ENCODE measurements around the gene TP53BP2. TPM values are rescaled to one million over a fixed set of nuclear protein-coding genes. Genes with fewer than 3 reads are reported as not detected.
"Not testable (repeated sequence)": the region's sequence is repeated elsewhere in the genome, so short reads cannot be mapped to it uniquely, and the experiment has no call there.

Gene TP53BP2
- 10 to 100 TPM; 54.6 to 58.1 TPM for total RNA-seq

GRCh38 chr1:223845810-223846682 lies at the start of gene TP53BP2:
TP53BP2 (minus strand) TSS chr1:223845947; CDS start chr1:223845680, 267 bp downstream.
- H3K27ac Mint-ChIP-seq: peak within 1 kb of the TSS; percentile 99
- peaks cover 9% of the 10 kb centered on the region for H3K27me3 Mint-ChIP-seq (ENCODE audit: low read depth)
- ATAC-seq (replicated peaks in 1 of 2) (peak; percentile 77 to 82), DNase-seq (peak; percentile 90 to 93)
- H3K36me3 Mint-ChIP-seq (ENCODE audit: insufficient read depth in 2 of 2): peaks cover 5 to 12% of the 10 kb centered on the region in 2 donors
- peaks cover 5 to 8% of the 10 kb centered on the region in 2 donors for H3K9me3 Mint-ChIP-seq
- H3K4me1 Mint-ChIP-seq (ENCODE audit: low read depth): peaks cover 49% of the 10 kb centered on the region
- peak within 1 kb of the TSS; percentile 91 to 98 for H3K4me3 Mint-ChIP-seq

- ATAC-seq (replicated peaks in 1 of 2); H3K27ac Mint-ChIP-seq; H3K4me1 Mint-ChIP-seq (ENCODE audit: low read depth); H3K36me3 Mint-ChIP-seq (ENCODE audit: insufficient read depth in 2 of 2); H3K27me3 Mint-ChIP-seq (ENCODE audit: low read depth); H3K9me3 Mint-ChIP-seq; DNase-seq; H3K4me3 Mint-ChIP-seq: not testable (repeated sequence)
Observed at GRCh38 chr1:223890494-223890893, 44.7 kb upstream of the TP53BP2 start.

GRCh38 chr1:223889319-223889718 lies 43.6 kb upstream of the TP53BP2 start:
- H3K9me3 Mint-ChIP-seq; H3K27ac Mint-ChIP-seq; H3K36me3 Mint-ChIP-seq (ENCODE audit: insufficient read depth in 2 of 2); H3K4me3 Mint-ChIP-seq; H3K4me1 Mint-ChIP-seq (ENCODE audit: low read depth); H3K27me3 Mint-ChIP-seq (ENCODE audit: low read depth); DNase-seq; ATAC-seq (replicated peaks in 1 of 2): not testable (repeated sequence)

GRCh38 chr1:223887747-223888418 lies 42.1 kb upstream of the TP53BP2 start:
- DNase-seq (no peak), ATAC-seq (replicated peaks in 1 of 2) (no peak)
- H3K4me1 Mint-ChIP-seq (ENCODE audit: low read depth): peaks cover 6% of the 10 kb centered on the region
- no peak overlapping the region for H3K4me3 Mint-ChIP-seq
- H3K27ac Mint-ChIP-seq: no peak overlapping the region
- H3K27me3 Mint-ChIP-seq (ENCODE audit: low read depth): no peaks in the 10 kb centered on the region
- H3K36me3 Mint-ChIP-seq (ENCODE audit: insufficient read depth in 2 of 2): no peaks in the 10 kb centered on the region
- H3K9me3 Mint-ChIP-seq: no peaks in the 10 kb centered on the region

GRCh38 chr1:223886516-223886921 lies 40.8 kb upstream of the TP53BP2 start:
- DNase-seq (no peak), ATAC-seq (replicated peaks in 1 of 2) (no peak)
- no peaks in the 10 kb centered on the region for H3K9me3 Mint-ChIP-seq
- no peak overlapping the region for H3K27ac Mint-ChIP-seq
- no peaks in the 10 kb centered on the region for H3K27me3 Mint-ChIP-seq (ENCODE audit: low read depth)
- no peaks in the 10 kb centered on the region for H3K36me3 Mint-ChIP-seq (ENCODE audit: insufficient read depth in 2 of 2)
- H3K4me3 Mint-ChIP-seq: no peak overlapping the region
- peaks cover 6% of the 10 kb centered on the region for H3K4me1 Mint-ChIP-seq (ENCODE audit: low read depth)

GRCh38 chr1:223885614-223886013 lies 39.9 kb upstream of the TP53BP2 start:
- Mint-ChIP-seq H3K9me3 (no peaks in the 10 kb centered on the region), H3K4me1 (ENCODE audit: low read depth) (peaks cover 6% of the 10 kb centered on the region), H3K36me3 (ENCODE audit: insufficient read depth in 2 of 2) (no peaks in the 10 kb centered on the region), H3K27ac (no peak overlapping the region), H3K4me3 (no peak overlapping the region), H3K27me3 (ENCODE audit: low read depth) (peaks cover 2% of the 10 kb centered on the region)
- ATAC-seq (replicated peaks in 1 of 2) (no peak), DNase-seq (no peak)

GRCh38 chr1:223878598-223879325 lies 33.0 kb upstream of the TP53BP2 start:
- H3K4me3 Mint-ChIP-seq: no peak overlapping the region
- H3K27me3 Mint-ChIP-seq (ENCODE audit: low read depth): peaks cover 5% of the 10 kb centered on the region
- no peak for ATAC-seq (replicated peaks in 1 of 2)
- no peaks in the 10 kb centered on the region for H3K9me3 Mint-ChIP-seq
- H3K4me1 Mint-ChIP-seq (ENCODE audit: low read depth): no peaks in the 10 kb centered on the region
- H3K36me3 Mint-ChIP-seq (ENCODE audit: insufficient read depth in 2 of 2): no peaks in the 10 kb centered on the region
- no peak for DNase-seq
- no peak overlapping the region for H3K27ac Mint-ChIP-seq

GRCh38 chr1:223877804-223878203 lies 32.1 kb upstream of the TP53BP2 start:
- H3K27me3 Mint-ChIP-seq (ENCODE audit: low read depth): peaks cover 5% of the 10 kb centered on the region
- no peaks in the 10 kb centered on the region for H3K4me1 Mint-ChIP-seq (ENCODE audit: low read depth)
- no peak overlapping the region for H3K4me3 Mint-ChIP-seq
- H3K9me3 Mint-ChIP-seq: no peaks in the 10 kb centered on the region
- DNase-seq (no peak), ATAC-seq (replicated peaks in 1 of 2) (no peak)
- no peak overlapping the region for H3K27ac Mint-ChIP-seq
- H3K36me3 Mint-ChIP-seq (ENCODE audit: insufficient read depth in 2 of 2): no peaks in the 10 kb centered on the region

- no peak for DNase-seq
- Mint-ChIP-seq H3K36me3 (ENCODE audit: insufficient read depth in 2 of 2) (no peaks in the 10 kb centered on the region), H3K27ac (no peak overlapping the region), H3K4me1 (ENCODE audit: low read depth) (no peaks in the 10 kb centered on the region), H3K27me3 (ENCODE audit: low read depth) (peaks cover 11% of the 10 kb centered on the region), H3K9me3 (no peaks in the 10 kb centered on the region), H3K4me3 (no peak overlapping the region)
- ATAC-seq (replicated peaks in 1 of 2): no peak
Observed at GRCh38 chr1:223876590-223876989, 30.8 kb upstream of the TP53BP2 start.

GRCh38 chr1:223873044-223873443 lies 27.3 kb upstream of the TP53BP2 start:
- Mint-ChIP-seq H3K9me3 (no peaks in the 10 kb centered on the region), H3K27ac (no peak overlapping the region), H3K27me3 (ENCODE audit: low read depth) (peaks cover 6% of the 10 kb centered on the region), H3K4me1 (ENCODE audit: low read depth) (no peaks in the 10 kb centered on the region), H3K36me3 (ENCODE audit: insufficient read depth in 2 of 2) (no peaks in the 10 kb centered on the region), H3K4me3 (no peak overlapping the region)
- no peak for DNase-seq
- ATAC-seq (replicated peaks in 1 of 2): no peak

- no peak overlapping the region for H3K27ac Mint-ChIP-seq
Observed at GRCh38 chr1:223872308-223872901, 26.7 kb upstream of the TP53BP2 start.

GRCh38 chr1:223870617-223871574 lies 25.1 kb upstream of the TP53BP2 start:
- no peak overlapping the region for H3K4me3 Mint-ChIP-seq
- no peaks in the 10 kb centered on the region for H3K4me1 Mint-ChIP-seq (ENCODE audit: low read depth)
- H3K36me3 Mint-ChIP-seq (ENCODE audit: insufficient read depth in 2 of 2): no peaks in the 10 kb centered on the region
- no peak overlapping the region for H3K27ac Mint-ChIP-seq
- H3K9me3 Mint-ChIP-seq: no peaks in the 10 kb centered on the region
- H3K27me3 Mint-ChIP-seq (ENCODE audit: low read depth): peaks cover 13% of the 10 kb centered on the region
- DNase-seq (no peak), ATAC-seq (replicated peaks in 1 of 2) (no peak)

More at GRCh38 chr1:223872308-223872901, 26.7 kb upstream of the TP53BP2 start:
- DNase-seq (no peak), ATAC-seq (replicated peaks in 1 of 2) (no peak)
- Mint-ChIP-seq H3K4me3 (no peak overlapping the region), H3K27me3 (ENCODE audit: low read depth) (peaks cover 6% of the 10 kb centered on the region), H3K9me3 (no peaks in the 10 kb centered on the region), H3K4me1 (ENCODE audit: low read depth) (no peaks in the 10 kb centered on the region), H3K36me3 (ENCODE audit: insufficient read depth in 2 of 2) (no peaks in the 10 kb centered on the region)

All from activated T-cell treated with anti-CD3 and anti-CD28 coated beads, Interleukin-2, amount 50 U/mL, for 72 hours (primary cell).